H1 (cell line): Measurements from ENCODE around the gene ADCY5.

Source experiments
- MAFK ChIP-seq: IDR thresholded peaks from 2 replicates; pipeline ENCODE4 v1.6.1; 2012; ENCODE audit warnings: low read depth, mild to moderate bottlenecking, improper control_type of control experiment, low read length
- POLR2AphosphoS5 ChIP-seq: IDR thresholded peaks from 2 replicates; pipeline ENCODE4 v1.6.1; 2011; ENCODE audit warnings: low read depth, low read length
- SIN3A ChIP-seq, 2 experiments: IDR thresholded peaks in 1 of 2; conservative IDR thresholded peaks in 1 of 2; 2 replicates each; pipeline ENCODE4 v1.6.1; 2011 to 2012; ENCODE audit warnings: low read length in 2 of 2, improper control_type of control experiment in 1 of 2, low read depth in 1 of 2, mild to moderate bottlenecking in 1 of 2
- SP1 ChIP-seq: IDR thresholded peaks from 2 replicates; pipeline ENCODE4 v1.6.1; 2011; ENCODE audit warnings: low read depth, low read length
- ZNF274 ChIP-seq: IDR thresholded peaks from 2 replicates; pipeline ENCODE4 v1.7.0; 2012; ENCODE audit warnings: low read length, borderline replicate concordance; ENCODE audit errors: extremely low read depth

DNA sequence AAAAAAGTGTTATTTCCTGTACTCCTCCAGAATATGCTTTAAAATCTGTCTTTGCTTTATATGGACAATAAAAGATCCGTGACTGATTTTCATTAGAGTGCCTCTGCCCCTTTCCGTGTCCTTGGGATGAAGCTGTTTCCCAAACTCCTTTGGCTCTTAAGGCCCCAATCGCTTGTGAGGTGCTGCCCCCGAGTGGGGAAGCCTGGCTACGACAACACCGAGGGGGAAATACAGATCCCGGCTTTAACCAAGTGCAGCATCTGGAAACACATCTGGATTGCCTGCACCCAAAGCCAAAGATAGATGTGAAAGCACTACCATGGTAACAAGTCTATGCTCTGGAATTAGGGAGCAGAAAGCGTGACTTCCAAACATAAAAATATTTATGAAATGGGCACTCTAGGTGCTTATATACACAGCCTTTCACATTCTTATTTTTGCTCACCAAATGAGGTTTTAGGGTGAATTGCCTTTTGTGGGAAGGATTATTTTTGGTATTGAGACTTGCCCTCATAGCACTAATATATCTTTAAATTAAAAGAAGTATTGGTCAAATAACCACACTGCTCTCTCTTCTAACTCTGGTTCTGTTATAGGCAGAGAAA lies 40.6 kb upstream of the ADCY5 start:
- TF ChIP-seq SP1 (no peak), ZNF274 (no peak), POLR2AphosphoS5 (no peak), MAFK (no peak), SIN3A (conservative IDR thresholded peaks at IDR 0.05 in 1 of 2, IDR thresholded peaks at IDR 0.05 in 1 of 2; ENCODE audit: low read depth in 1 of 2, low read length in 2 of 2) (no peak)
